HEK293T (cell line): Measurements from ENCODE around the gene CCDC88C.
"Not testable (repeated sequence)": the region's sequence is repeated elsewhere in the genome, so short reads cannot be mapped to it uniquely, and the experiment has no call there.

Experiments used
- CTCF ChIA-PET: fragments of 350-600 bp; formaldehyde crosslinking; extraction: SDS; loops from one replicate; lab custom pipeline; 2021; ENCODE audit warnings: antibody characterized with exemption, inconsistent platforms; lab: Yijun Ruan, JAX
- POLR2A ChIA-PET: fragments of 350-600 bp; formaldehyde crosslinking; extraction: SDS; loops from one replicate; lab custom pipeline; 2020; ENCODE audit warnings: antibody characterized with exemption, inconsistent platforms; lab: Yijun Ruan, JAX
- DNase-seq: peaks from one replicate; pipeline ENCODE4 v3.0.0; 2012; ENCODE audit warnings: mixed read lengths; ENCODE audit errors: extremely low spot score
- ARNT ChIP-seq: fragments of 450-650 bp; IDR thresholded peaks from 2 replicates; pipeline ENCODE4 v1.6.1; 2017; ENCODE audit warnings: mild to moderate bottlenecking
- BHLHE40 ChIP-seq: fragments of 450-650 bp; IDR thresholded peaks from 2 replicates; pipeline ENCODE4 v1.6.1; 2016; ENCODE audit warnings: mild to moderate bottlenecking, moderate library complexity, borderline replicate concordance
- CTBP1 ChIP-seq: fragments of 450-650 bp; IDR thresholded peaks from 2 replicates; pipeline ENCODE4 v1.6.1; 2016; ENCODE audit warnings: borderline replicate concordance
- ELF4 ChIP-seq: fragments of 450-650 bp; IDR thresholded peaks from 2 replicates; pipeline ENCODE4 v1.6.1; 2017; ENCODE audit warnings: antibody characterized with exemption
- FOXA1 ChIP-seq: fragments of 450-650 bp; IDR thresholded peaks from 2 replicates; pipeline ENCODE4 v1.6.1; 2016; ENCODE audit warnings: mild to moderate bottlenecking
- FOXK2 ChIP-seq: fragments of 450-650 bp; IDR thresholded peaks from 2 replicates; pipeline ENCODE4 v1.6.1; 2016; ENCODE audit warnings: mild to moderate bottlenecking
- FOXM1 ChIP-seq: fragments of 450-650 bp; IDR thresholded peaks from 2 replicates; pipeline ENCODE4 v1.6.1; 2017; ENCODE audit warnings: mild to moderate bottlenecking, borderline replicate concordance
- HDGF ChIP-seq: fragments of 450-650 bp; IDR thresholded peaks from 2 replicates; pipeline ENCODE4 v1.6.1; 2017; ENCODE audit warnings: antibody characterized with exemption, borderline replicate concordance
- L3MBTL2 ChIP-seq: fragments of 450-650 bp; conservative IDR thresholded peaks from 2 replicates; pipeline ENCODE4 v1.6.1; 2016; ENCODE audit warnings: mild to moderate bottlenecking
- LEF1 ChIP-seq: fragments of 450-650 bp; IDR thresholded peaks from 2 replicates; pipeline ENCODE4 v1.6.1; 2017; ENCODE audit warnings: mild to moderate bottlenecking, borderline replicate concordance
- NFRKB ChIP-seq: fragments of 450-650 bp; IDR thresholded peaks from 2 replicates; pipeline ENCODE4 v1.6.1; 2016; ENCODE audit warnings: mild to moderate bottlenecking, moderate library complexity
- PKNOX1 ChIP-seq: fragments of 450-650 bp; IDR thresholded peaks from 2 replicates; pipeline ENCODE4 v1.6.1; 2016
- SP1 ChIP-seq: fragments of 450-650 bp; IDR thresholded peaks from 2 replicates; pipeline ENCODE4 v1.6.1; 2017
- SUZ12 ChIP-seq: fragments of 450-650 bp; IDR thresholded peaks from 2 replicates; pipeline ENCODE4 v1.6.1; 2016; ENCODE audit warnings: mild to moderate bottlenecking
- TARDBP ChIP-seq: fragments of 450-650 bp; IDR thresholded peaks from 2 replicates; pipeline ENCODE4 v1.6.1; 2016
- ZNF384 ChIP-seq: fragments of 450-650 bp; IDR thresholded peaks from 2 replicates; pipeline ENCODE4 v1.6.1; 2016

Gene CCDC88C

GRCh38 chr14:91270188-91270587 lies 147.4 kb downstream of the CCDC88C start:
- ChIA-PET POLR2A (no interaction called here), CTCF (no interaction called here)
- no peak for DNase-seq
- TF ChIP-seq FOXK2 (no peak), FOXA1 (no peak), HDGF (no peak), CTBP1 (no peak), PKNOX1 (no peak), ELF4 (no peak), BHLHE40 (no peak), SP1 (no peak)

DNA sequence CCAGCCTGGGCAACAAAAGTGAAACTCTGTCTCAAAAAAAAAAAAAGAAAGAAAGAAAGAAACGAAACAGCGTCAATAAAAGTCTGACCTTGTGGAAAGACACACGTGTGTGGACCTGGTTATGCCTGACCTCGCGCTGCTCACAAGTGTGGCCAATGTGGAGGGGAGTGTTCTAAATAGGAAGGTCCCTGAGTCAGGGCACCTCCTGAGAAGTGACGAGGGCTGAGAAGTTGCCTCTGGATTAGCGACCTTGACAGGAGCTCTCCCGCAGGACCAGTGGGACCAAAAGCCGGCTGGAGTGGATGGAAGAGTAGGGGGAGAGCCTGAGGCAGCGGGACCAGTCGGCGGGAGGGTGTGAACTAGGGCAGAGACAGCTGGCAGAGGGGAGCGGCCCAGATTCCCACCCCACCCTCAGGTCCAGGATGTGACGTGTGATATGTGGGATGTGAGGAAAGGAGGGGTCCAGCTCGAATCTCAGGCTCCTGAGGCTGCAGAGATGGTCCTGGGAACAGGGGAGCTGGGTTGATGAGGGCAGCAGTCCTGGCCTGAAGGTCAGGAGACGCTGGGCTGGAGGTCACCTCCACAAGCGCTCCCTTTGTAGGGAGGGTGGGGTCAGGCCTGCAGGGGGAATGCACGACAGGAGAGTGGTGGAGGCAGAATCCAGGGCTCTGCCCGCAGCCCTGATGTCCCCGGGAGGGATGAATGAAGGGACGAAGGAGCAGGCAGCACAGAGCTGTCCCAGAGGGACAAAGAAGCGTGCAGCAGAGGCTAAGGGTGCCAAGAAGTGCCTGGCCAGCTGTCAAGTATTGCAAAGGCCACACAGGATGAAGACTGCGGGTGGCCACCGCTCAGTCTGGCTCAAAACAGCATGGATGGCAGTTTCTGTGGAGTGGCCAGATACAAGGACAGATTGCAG lies 148.3 kb downstream of the CCDC88C start:
- ChIA-PET CTCF (no interaction called here), POLR2A (no interaction called here)
- DNase-seq = no peak
- TF ChIP-seq ARNT (no peak), PKNOX1 (no peak), SP1 (no peak), SUZ12 (no peak), FOXA1 (no peak), HDGF (no peak)

- ChIA-PET POLR2A (no interaction called here), CTCF (no interaction called here)
- no peak for DNase-seq
- TF ChIP-seq FOXM1 (no peak), LEF1 (no peak), ARNT (no peak), FOXK2 (no peak), L3MBTL2 (no peak), ELF4 (no peak), FOXA1 (no peak), TARDBP (no peak), BHLHE40 (no peak), SUZ12 (no peak), NFRKB (no peak), CTBP1 (no peak), PKNOX1 (no peak), ZNF384 (no peak), SP1 (no peak), HDGF (no peak)
Measured at GRCh38 chr14:91267965-91268437, 149.6 kb downstream of the CCDC88C start.

DNA sequence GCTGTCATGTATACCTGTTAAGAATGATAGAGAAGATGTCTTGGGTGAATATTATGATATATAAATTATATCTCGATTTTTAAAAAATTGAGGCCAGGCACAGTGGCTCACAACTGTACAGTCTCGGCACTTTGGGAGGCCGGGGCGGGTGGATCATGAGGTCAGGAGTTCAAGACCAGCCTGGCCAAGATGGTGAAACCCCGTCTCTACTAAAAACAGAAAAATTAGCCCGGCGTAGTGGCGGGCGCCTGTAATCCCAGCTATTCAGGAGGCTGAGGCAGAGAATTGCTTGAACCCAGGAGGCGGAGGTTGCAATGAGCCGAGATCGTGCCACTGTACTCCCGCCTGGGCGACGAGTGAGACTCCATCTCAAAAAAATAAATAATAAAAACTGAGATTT lies 151.3 kb downstream of the CCDC88C start:
- POLR2A ChIA-PET, DNase-seq, CTCF ChIA-PET: not testable (repeated sequence)

- TF ChIP-seq NFRKB (no peak), ARNT (no peak), TARDBP (no peak), SP1 (no peak), HDGF (no peak), FOXK2 (no peak), SUZ12 (no peak), LEF1 (no peak), ELF4 (no peak), ZNF384 (no peak), BHLHE40 (no peak), PKNOX1 (no peak), FOXA1 (no peak), CTBP1 (no peak), L3MBTL2 (no peak), FOXM1 (no peak)
- ChIA-PET POLR2A (no interaction called here), CTCF (no interaction called here)
Measured at GRCh38 chr14:91265404-91265803, 152.2 kb downstream of the CCDC88C start.

More at GRCh38 chr14:91265404-91265803, 152.2 kb downstream of the CCDC88C start:
- DNase-seq = no peak
